Suprapubic skin (tissue), 4 donors: ENCODE results near the gene FGF11. TPM values are rescaled to one million over a fixed set of nuclear protein-coding genes. Genes with fewer than 3 reads are reported as not detected.

Experiments used
- DNase-seq, 2 donors: peaks; one replicate each; pipeline ENCODE4 v3.0.0-alpha.2; 2019; ENCODE audit warnings: low spot score in 2 of 2
- H3K27ac ChIP-seq: fragments of 200-600 bp; sonication (generic); one replicate; pipeline ENCODE4 v1.5.1; 2019
- H3K27me3 ChIP-seq: fragments of 200-600 bp; sonication (generic); one replicate; pipeline ENCODE4 v1.5.1; 2019
- H3K36me3 ChIP-seq: fragments of 200-600 bp; sonication (generic); one replicate; pipeline ENCODE4 v1.5.1; 2019
- H3K4me1 ChIP-seq: fragments of 200-600 bp; sonication (generic); one replicate; pipeline ENCODE4 v1.5.1; 2019
- H3K4me3 ChIP-seq: fragments of 200-600 bp; sonication (generic); one replicate; pipeline ENCODE4 v1.5.1; 2019; ENCODE audit warnings: mild to moderate bottlenecking
- H3K9me3 ChIP-seq: fragments of 200-600 bp; sonication (generic); one replicate; pipeline ENCODE4 v1.5.1; 2019
- EP300 ChIP-seq: sonication (generic); formaldehyde crosslinking; IDR thresholded peaks from one replicate; pipeline ENCODE4 v1.6.1; 2017; ENCODE audit warnings: antibody characterized with exemption
- POLR2A ChIP-seq, 2 donors: fragments of 450-650 bp; IDR thresholded peaks; one replicate each; pipeline ENCODE4 v1.6.1; 2017; ENCODE audit warnings: antibody characterized with exemption in 2 of 2, mild to moderate bottlenecking in 2 of 2, moderate library complexity in 2 of 2
- POLR2AphosphoS5 ChIP-seq, 3 donors: sonication (generic); formaldehyde crosslinking; IDR thresholded peaks; one replicate each; pipeline ENCODE4 v1.6.1; 2017; ENCODE audit warnings: antibody characterized with exemption in 3 of 3
- WGBS: methylation state at CpG from one replicate; pipeline ENCODE4 v1.1.5; 2018; 5-methylcytosine and 5-hydroxymethylcytosine counted together
- total RNA-seq, 4 donors: library from RNA; depleted of rRNA; stranded (reverse); fragments of >200 nt; gene quantifications; one replicate each; pipeline ENCODE4 v1.1.0, GENCODE V29; 2016
- TF ChIP-seq, protein P1 (sequence below), 2 donors: fragments of 200-600 bp in 1 of 2; fragments of 450-650 bp in 1 of 2; sonication (generic) in 1 of 2; IDR thresholded peaks; one replicate each; pipeline ENCODE4 v1.5.1; 2016 to 2019; ENCODE audit warnings: antibody characterized with exemption in 2 of 2, mild to moderate bottlenecking in 1 of 2, moderate library complexity in 1 of 2

The FGF11 gene
- total RNA-seq, 4 donors from 2014 or later, result 10.3 to 28.5 (median 12.5) TPM

GRCh38 chr17:7415784-7416183 is 23.5 kb upstream of the FGF11 start:
- H3K4me1 ChIP-seq, result no peaks in the 10 kb centered on the region
- peaks cover 27% of the 10 kb centered on the region for H3K36me3 ChIP-seq
- DNase-seq, result no peak
- 77% methylated on average over 23 of the region's 23 CpGs for WGBS
- H3K4me3 ChIP-seq, result no peak overlapping the region
- no peaks in the 10 kb centered on the region for H3K27me3 ChIP-seq
- TF ChIP-seq POLR2A (IDR thresholded peaks at IDR 0.05), result no peak
- TF ChIP-seq, protein P1, sequence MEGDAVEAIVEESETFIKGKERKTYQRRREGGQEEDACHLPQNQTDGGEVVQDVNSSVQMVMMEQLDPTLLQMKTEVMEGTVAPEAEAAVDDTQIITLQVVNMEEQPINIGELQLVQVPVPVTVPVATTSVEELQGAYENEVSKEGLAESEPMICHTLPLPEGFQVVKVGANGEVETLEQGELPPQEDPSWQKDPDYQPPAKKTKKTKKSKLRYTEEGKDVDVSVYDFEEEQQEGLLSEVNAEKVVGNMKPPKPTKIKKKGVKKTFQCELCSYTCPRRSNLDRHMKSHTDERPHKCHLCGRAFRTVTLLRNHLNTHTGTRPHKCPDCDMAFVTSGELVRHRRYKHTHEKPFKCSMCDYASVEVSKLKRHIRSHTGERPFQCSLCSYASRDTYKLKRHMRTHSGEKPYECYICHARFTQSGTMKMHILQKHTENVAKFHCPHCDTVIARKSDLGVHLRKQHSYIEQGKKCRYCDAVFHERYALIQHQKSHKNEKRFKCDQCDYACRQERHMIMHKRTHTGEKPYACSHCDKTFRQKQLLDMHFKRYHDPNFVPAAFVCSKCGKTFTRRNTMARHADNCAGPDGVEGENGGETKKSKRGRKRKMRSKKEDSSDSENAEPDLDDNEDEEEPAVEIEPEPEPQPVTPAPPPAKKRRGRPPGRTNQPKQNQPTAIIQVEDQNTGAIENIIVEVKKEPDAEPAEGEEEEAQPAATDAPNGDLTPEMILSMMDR (IDR thresholded peaks at IDR 0.05), result no peak
- no peak for TF ChIP-seq POLR2AphosphoS5 (IDR thresholded peaks at IDR 0.05)
- TF ChIP-seq EP300, result no peak
- H3K9me3 ChIP-seq, result no peaks in the 10 kb centered on the region
- no peak overlapping the region for H3K27ac ChIP-seq

GRCh38 chr17:7416323-7416722 is 23.0 kb upstream of the FGF11 start:
- no peak for DNase-seq
- Histone ChIP-seq H3K4me1 (no peaks in the 10 kb centered on the region), H3K4me3 (no peak overlapping the region), H3K27me3 (no peaks in the 10 kb centered on the region), H3K36me3 (peaks cover 27% of the 10 kb centered on the region), H3K27ac (no peak overlapping the region), H3K9me3 (no peaks in the 10 kb centered on the region)
- WGBS, result 85% methylated on average over 6 of the region's 6 CpGs
- TF ChIP-seq POLR2AphosphoS5 (IDR thresholded peaks at IDR 0.05), result no peak
- no peak for TF ChIP-seq POLR2A (IDR thresholded peaks at IDR 0.05)
- no peak for TF ChIP-seq EP300

DNA sequence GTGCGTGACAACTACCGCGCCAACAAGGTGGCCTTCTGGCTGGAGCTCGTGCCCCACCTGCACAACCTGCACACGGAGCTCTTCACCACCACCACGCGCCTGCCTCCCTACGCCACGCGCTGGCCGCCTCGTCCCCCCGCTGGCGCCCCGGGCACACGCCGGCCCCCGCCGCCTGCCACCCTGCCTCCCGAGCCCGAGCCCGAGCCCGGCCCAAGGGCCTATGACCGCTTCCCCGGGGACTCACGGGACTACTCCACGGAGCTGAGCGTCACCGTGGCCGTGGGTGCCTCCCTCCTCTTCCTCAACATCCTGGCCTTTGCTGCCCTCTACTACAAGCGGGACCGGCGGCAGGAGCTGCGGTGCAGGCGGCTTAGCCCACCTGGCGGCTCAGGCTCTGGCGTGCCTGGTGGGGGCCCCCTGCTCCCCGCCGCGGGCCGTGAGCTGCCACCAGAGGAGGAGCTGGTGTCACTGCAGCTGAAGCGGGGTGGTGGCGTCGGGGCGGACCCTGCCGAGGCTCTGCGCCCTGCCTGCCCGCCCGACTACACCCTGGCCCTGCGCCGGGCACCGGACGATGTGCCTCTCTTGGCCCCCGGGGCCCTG is 22.2 kb upstream of the FGF11 start:
- H3K27ac ChIP-seq, result no peak overlapping the region
- peaks cover 27% of the 10 kb centered on the region for H3K36me3 ChIP-seq
- H3K4me3 ChIP-seq, result no peak overlapping the region
- WGBS, result 95% methylated on average over 48 of the region's 54 CpGs
- no peaks in the 10 kb centered on the region for H3K27me3 ChIP-seq
- no peaks in the 10 kb centered on the region for H3K4me1 ChIP-seq
- DNase-seq, result no peak
- no peak for TF ChIP-seq EP300
- TF ChIP-seq, protein P1 (IDR thresholded peaks at IDR 0.05), result no peak
- no peak for TF ChIP-seq POLR2A (IDR thresholded peaks at IDR 0.05)
- H3K9me3 ChIP-seq, result no peaks in the 10 kb centered on the region

- Histone ChIP-seq H3K27me3 (no peaks in the 10 kb centered on the region), H3K4me1 (no peaks in the 10 kb centered on the region), H3K27ac (no peak overlapping the region), H3K9me3 (no peaks in the 10 kb centered on the region), H3K36me3 (peaks cover 27% of the 10 kb centered on the region), H3K4me3 (no peak overlapping the region)
- WGBS, result 71% methylated on average over 16 of the region's 18 CpGs
- TF ChIP-seq POLR2AphosphoS5 (IDR thresholded peaks at IDR 0.05), result no peak
- no peak for TF ChIP-seq POLR2A (IDR thresholded peaks at IDR 0.05)
- no peak for TF ChIP-seq EP300
- TF ChIP-seq, protein P1 (IDR thresholded peaks at IDR 0.05), result no peak
- DNase-seq, result peak in 1 of 2 donors; percentile 51
Observed at GRCh38 chr17:7418472-7419152, 20.7 kb upstream of the FGF11 start.

- WGBS, result 83% methylated on average over 16 of the region's 17 CpGs
- Histone ChIP-seq H3K36me3 (peaks cover 23% of the 10 kb centered on the region), H3K27me3 (no peaks in the 10 kb centered on the region), H3K27ac (no peak within 1 kb of the TSS), H3K9me3 (no peaks in the 10 kb centered on the region), H3K4me1 (no peaks in the 10 kb centered on the region), H3K4me3 (no peak within 1 kb of the TSS)
- no peak for DNase-seq
- TF ChIP-seq POLR2AphosphoS5 (IDR thresholded peaks at IDR 0.05), result no peak
- no peak for TF ChIP-seq POLR2A (IDR thresholded peaks at IDR 0.05)
- no peak for TF ChIP-seq EP300
- TF ChIP-seq, protein P1 (IDR thresholded peaks at IDR 0.05), result no peak
Observed at GRCh38 chr17:7419819-7420610, 19.3 kb upstream of the FGF11 start, which contains the start of gene SPEM1. Gene SPEM1 (plus strand): TSS chr17:7420324. CDS start chr17:7420385, 61 bp downstream.
